Fibroblast of lung (primary cell): ENCODE results near the gene TMC3. TPM values are rescaled to one million over a fixed set of nuclear protein-coding genes. Genes with fewer than 3 reads are reported as not detected.

Experiments
- DNase-seq, 2 donors: peaks; one replicate each; pipeline versions ENCODE4 v3.0.0 to v3.0.0-alpha.2; 2010; ENCODE audit warnings: low read depth in 2 of 2
- H2AFZ ChIP-seq: 2 replicates; pipeline ENCODE4 v1.5.1; 2012; ENCODE audit warnings: low read length, control low read depth, inconsistent platforms
- H3K27ac ChIP-seq: 2 replicates; pipeline ENCODE4 v1.5.1; 2011; ENCODE audit warnings: low read length, control low read depth; ENCODE audit not compliant: insufficient read depth
- H3K27me3 ChIP-seq: 2 replicates; pipeline ENCODE4 v1.5.1; 2011; ENCODE audit warnings: mild to moderate bottlenecking, low read length; ENCODE audit not compliant: control insufficient read depth, insufficient read depth
- H3K36me3 ChIP-seq: 2 replicates; pipeline ENCODE4 v1.5.1; 2011; ENCODE audit warnings: low read length; ENCODE audit not compliant: control insufficient read depth, insufficient read depth
- H3K4me1 ChIP-seq: 2 replicates; pipeline ENCODE4 v1.5.1; 2011; ENCODE audit warnings: low read length; ENCODE audit not compliant: control insufficient read depth, insufficient read depth; ENCODE audit errors: extremely low read depth
- H3K4me2 ChIP-seq: 2 replicates; pipeline ENCODE4 v1.5.1; 2011; ENCODE audit warnings: low read length, control low read depth; ENCODE audit not compliant: insufficient read depth; ENCODE audit errors: extremely low read depth
- H3K4me3 ChIP-seq, 4 experiments: fragments of 200-600 bp in 1 of 4; sonication (generic) in 1 of 4; replicated peaks in 1 of 4; 2 replicates each; pipeline ENCODE4 v1.5.1; 2011 to 2016; ENCODE audit warnings: low read length in 4 of 4, low read depth in 3 of 4, mild to moderate bottlenecking in 3 of 4, control low read depth in 2 of 4, inconsistent platforms in 1 of 4, mixed read lengths in 1 of 4; ENCODE audit not compliant: insufficient read depth in 1 of 4; ENCODE audit errors: control extremely low read depth in 1 of 4
- H3K79me2 ChIP-seq: 2 replicates; pipeline ENCODE4 v1.5.1; 2012; ENCODE audit warnings: mild to moderate bottlenecking, low read length, inconsistent platforms; ENCODE audit not compliant: control insufficient read depth, insufficient read depth
- H3K9ac ChIP-seq: 2 replicates; pipeline ENCODE4 v1.5.1; 2011; ENCODE audit warnings: mild to moderate bottlenecking, low read length, control low read depth; ENCODE audit not compliant: insufficient read depth
- H3K9me3 ChIP-seq: 2 replicates; pipeline ENCODE4 v1.5.1; 2012; ENCODE audit warnings: low read depth, low read length; ENCODE audit not compliant: control insufficient read depth, insufficient read depth
- H4K20me1 ChIP-seq: 2 replicates; pipeline ENCODE4 v1.5.1; 2011; ENCODE audit warnings: low read length; ENCODE audit not compliant: control insufficient read depth, insufficient read depth; ENCODE audit errors: extremely low read depth
- CTCF ChIP-seq, 2 donors: IDR thresholded peaks in 1 of 2; conservative IDR thresholded peaks in 1 of 2; 1 replicate in 1 of 2; 2 replicates in 1 of 2; pipeline ENCODE4 v1.5.1; 2011 to 2012; ENCODE audit warnings: low read length in 2 of 2, control low read depth in 1 of 2, inconsistent platforms in 1 of 2, low read depth in 1 of 2, mild to moderate bottlenecking in 1 of 2
- EZH2 ChIP-seq: IDR thresholded peaks from 2 replicates; pipeline ENCODE4 v1.5.1; 2012; ENCODE audit warnings: low read length, control low read depth, mild to moderate bottlenecking; ENCODE audit errors: missing control alignments
- polyA plus RNA-seq, 2 donors: library from polyadenylated mRNA; depleted of rRNA in 1 of 2; stranded (reverse) in 1 of 2; unstranded in 1 of 2; fragments of >200 nt; gene quantifications; 2 replicates each; pipeline ENCODE4 v1.2.1, GENCODE V29; 2011 to 2012; ENCODE audit warnings: missing spikeins in 1 of 2
- total RNA-seq: library from RNA; depleted of rRNA; stranded (reverse); fragments of >200 nt; gene quantifications from 2 replicates; pipeline ENCODE4 v1.2.1, GENCODE V29; 2014

TMC3 gene
- total and polyA plus RNA-seq, 2 donors (not counting 1 experiment from before 2014, with no cell fraction given), result not detected

- no peak for DNase-seq
- H3K9me3 ChIP-seq, result no peaks in the 10 kb centered on the region
- H3K27me3 ChIP-seq, result no peaks in the 10 kb centered on the region
- no peak overlapping the region for H3K9ac ChIP-seq
- H3K4me2 ChIP-seq, result no peak overlapping the region
- H2AFZ ChIP-seq, result no peak overlapping the region
- H3K4me3 ChIP-seq, result no peak overlapping the region
- TF ChIP-seq EZH2, result no peak
- no peak for TF ChIP-seq CTCF (conservative IDR thresholded peaks at IDR 0.05 in 1 of 2, IDR thresholded peaks at IDR 0.05 in 1 of 2; ENCODE audit: low read depth in 1 of 2, low read length in 2 of 2)
- H3K79me2 ChIP-seq, result no peaks in the 10 kb centered on the region
- no peaks in the 10 kb centered on the region for H3K4me1 ChIP-seq
- no peaks in the 10 kb centered on the region for H4K20me1 ChIP-seq
- H3K36me3 ChIP-seq, result no peaks in the 10 kb centered on the region
- no peak overlapping the region for H3K27ac ChIP-seq
Observed at GRCh38 chr15:81373176-81373575, 837 bp downstream of the TMC3 start.

DNA sequence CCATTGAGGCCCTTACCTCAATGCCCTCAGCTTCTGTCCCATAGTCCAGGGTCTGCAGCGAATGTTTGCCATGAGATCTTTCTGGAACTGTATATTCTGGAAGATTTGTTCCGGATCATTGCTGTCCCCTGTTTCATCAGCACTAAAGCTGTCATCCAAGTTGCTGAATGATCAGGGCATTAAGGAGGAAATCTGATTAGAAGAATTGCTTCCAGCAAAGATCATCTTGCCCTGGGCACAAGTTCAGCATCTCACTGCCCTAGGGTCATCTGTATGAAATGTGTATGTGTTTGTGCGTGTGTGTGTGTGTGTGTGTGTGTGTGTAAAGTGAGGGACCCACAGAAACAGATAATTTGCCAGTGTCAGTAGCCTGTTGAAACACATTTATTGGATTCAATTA is 1.4 kb downstream of the TMC3 start:
- H3K36me3 ChIP-seq, result no peaks in the 10 kb centered on the region
- DNase-seq, result no peak
- no peaks in the 10 kb centered on the region for H3K9me3 ChIP-seq
- H3K27me3 ChIP-seq, result no peaks in the 10 kb centered on the region
- no peak overlapping the region for H3K27ac ChIP-seq
- TF ChIP-seq EZH2 (no peak), CTCF (conservative IDR thresholded peaks at IDR 0.05 in 1 of 2, IDR thresholded peaks at IDR 0.05 in 1 of 2; ENCODE audit: low read depth in 1 of 2, low read length in 2 of 2) (no peak)
- no peaks in the 10 kb centered on the region for H3K79me2 ChIP-seq
- H3K4me2 ChIP-seq, result no peak overlapping the region
- H2AFZ ChIP-seq, result no peak overlapping the region
- H3K4me1 ChIP-seq, result no peaks in the 10 kb centered on the region
- no peaks in the 10 kb centered on the region for H4K20me1 ChIP-seq
- no peak overlapping the region for H3K4me3 ChIP-seq
- no peak overlapping the region for H3K9ac ChIP-seq

DNA sequence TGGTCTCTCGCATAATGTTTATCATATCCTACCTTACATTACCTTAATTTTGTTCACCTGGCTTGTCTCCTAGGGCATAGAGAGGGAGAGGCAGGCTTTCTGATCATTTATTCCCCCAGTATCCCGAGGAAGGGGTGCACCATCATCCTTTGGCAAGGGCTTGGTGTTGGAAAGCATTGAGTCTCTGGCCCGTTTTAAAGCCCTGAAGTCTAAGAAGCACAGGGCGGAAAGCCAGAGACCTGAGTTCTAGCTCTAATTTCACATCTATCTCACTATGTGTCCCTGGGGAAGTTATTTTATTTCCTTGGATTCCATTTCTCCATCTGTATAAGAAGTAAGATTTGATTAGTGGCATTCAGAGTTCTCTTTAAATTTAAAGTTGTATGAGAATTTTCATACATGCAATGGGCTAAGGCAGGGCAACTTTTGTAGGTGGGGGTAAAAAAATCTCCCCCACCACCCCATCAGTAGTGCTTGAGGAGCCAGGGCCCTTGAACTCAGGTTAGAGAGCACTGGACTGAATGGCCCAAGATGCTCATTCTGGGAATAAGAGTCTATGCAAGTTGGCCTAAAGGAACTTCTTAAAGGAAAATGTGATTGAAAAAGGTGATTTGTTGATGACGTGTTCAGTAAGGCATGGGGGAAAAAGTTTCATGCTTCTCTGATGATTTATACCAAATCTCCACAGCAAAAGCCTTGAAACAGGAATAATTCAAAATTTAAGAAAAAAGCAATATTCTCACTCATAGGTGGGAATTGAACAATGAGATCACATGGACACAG is 10.1 kb downstream of the TMC3 start:
- H3K4me1 ChIP-seq, result no peaks in the 10 kb centered on the region
- no peak overlapping the region for H3K9ac ChIP-seq
- H3K27ac ChIP-seq, result no peak overlapping the region
- H3K4me2 ChIP-seq, result no peak overlapping the region
- H3K36me3 ChIP-seq, result no peaks in the 10 kb centered on the region
- no peak overlapping the region for H3K4me3 ChIP-seq
- H2AFZ ChIP-seq, result no peak overlapping the region
- H3K27me3 ChIP-seq, result no peaks in the 10 kb centered on the region
- no peaks in the 10 kb centered on the region for H3K9me3 ChIP-seq
- TF ChIP-seq EZH2, result no peak
- no peak for TF ChIP-seq CTCF (conservative IDR thresholded peaks at IDR 0.05 in 1 of 2, IDR thresholded peaks at IDR 0.05 in 1 of 2; ENCODE audit: low read depth in 1 of 2, low read length in 2 of 2)
- DNase-seq, result no peak
- H3K79me2 ChIP-seq, result no peaks in the 10 kb centered on the region
- H4K20me1 ChIP-seq, result no peaks in the 10 kb centered on the region
